ENCODE measurements around the gene SPDYE17. TPM values are rescaled to one million over a fixed set of nuclear protein-coding genes. Genes with fewer than 3 reads are reported as not detected.
"Not testable (repeated sequence)": the region's sequence is repeated elsewhere in the genome, so short reads cannot be mapped to it uniquely, and the experiment has no call there.

The SPDYE17 gene
- total RNA-seq, 1 experiment from 2014 or later, result not detected

DNA sequence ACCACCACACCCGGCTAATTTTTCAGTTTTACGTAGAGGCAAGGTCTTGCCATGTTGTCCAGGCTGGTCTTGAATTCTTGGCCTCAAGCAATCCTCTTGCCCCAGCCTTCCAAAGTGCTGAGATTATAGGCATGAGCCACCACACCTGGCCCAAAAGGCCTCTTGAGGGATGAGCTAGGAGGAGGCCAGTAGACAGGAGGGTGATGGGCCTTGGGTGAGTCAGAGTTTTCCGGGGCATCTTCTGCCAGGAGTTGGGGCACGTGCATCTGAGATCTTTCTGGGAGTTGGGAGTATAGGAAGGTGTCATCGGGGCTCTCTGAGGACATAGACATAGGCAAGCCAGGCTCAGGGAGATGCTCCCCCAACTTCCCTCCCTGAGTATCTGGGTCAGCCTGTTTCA, 48.8 kb downstream of the SPDYE17 start:
- H3K18ac ChIP-seq (ENCODE audit: insufficient read length, low read depth, low read length); H3K79me2 ChIP-seq (ENCODE audit: insufficient read depth, low read length); H2AK5ac ChIP-seq (ENCODE audit: insufficient read length, low read length); H3K9me3 Mint-ChIP-seq; H3K4ac ChIP-seq (ENCODE audit: low read depth, low read length); H4K91ac ChIP-seq (ENCODE audit: insufficient read length, low read depth, low read length); H3K9me3 ChIP-seq (ENCODE audit: control insufficient read depth, low read depth, low read length); H3K4me1 ChIP-seq (ENCODE audit: insufficient read depth, low read length); H3K4me2 ChIP-seq (ENCODE audit: insufficient read depth, insufficient read length, low read length); H2BK20ac ChIP-seq (ENCODE audit: low read depth, low read length, poor library complexity, severe bottlenecking); H4K5ac ChIP-seq (ENCODE audit: insufficient read length, low read depth, low read length); H3K79me1 ChIP-seq (ENCODE audit: insufficient read depth, low read depth, low read length, poor library complexity, severe bottlenecking); H3K27ac Mint-ChIP-seq; H3K14ac ChIP-seq (ENCODE audit: insufficient read depth, low read length); H3K56ac ChIP-seq (ENCODE audit: insufficient read length, low read depth, low read length); H2BK12ac ChIP-seq (ENCODE audit: insufficient read length, low read depth, low read length); H3K27me3 ChIP-seq (ENCODE audit: insufficient read depth, low read length); H2BK15ac ChIP-seq (ENCODE audit: low read depth, low read length); H3K9ac ChIP-seq (ENCODE audit: extremely low read depth, insufficient read length, low read length); H3K4me3 Mint-ChIP-seq; H2AFZ ChIP-seq (ENCODE audit: low read length); H3K27ac ChIP-seq (ENCODE audit: insufficient read length, low read depth, low read length); H3T11ph ChIP-seq (ENCODE audit: low read length); H3K27me3 Mint-ChIP-seq (ENCODE audit: low read depth); H3K23ac ChIP-seq (ENCODE audit: insufficient read length, low read depth, low read length); H4K8ac ChIP-seq (replicated peaks; ENCODE audit: insufficient read length, low read depth, low read length); H4K20me1 ChIP-seq (ENCODE audit: control insufficient read depth, insufficient read depth, insufficient read length); H2BK120ac ChIP-seq (ENCODE audit: low read depth, low read length, poor library complexity, severe bottlenecking); H2BK5ac ChIP-seq (ENCODE audit: insufficient read length, low read length); H3K4me1 Mint-ChIP-seq; DNase-seq; H3K23me2 ChIP-seq (ENCODE audit: insufficient read length, low read depth, low read length, poor library complexity, severe bottlenecking): not testable (repeated sequence)
- WGBS (ENCODE audit: extremely low coverage, insufficient read length, low lambda C conversion rate), result no CpG with 5 or more reads among the region's 5 CpGs
- peaks cover 6 to 22% (median 19%) of the 10 kb centered on the region in 3 experiments; a peak in 5 of 7 replicates for H3K36me3 Mint-ChIP-seq (ENCODE audit: insufficient read depth in 1 of 3, low read depth in 3 of 3)

DNA sequence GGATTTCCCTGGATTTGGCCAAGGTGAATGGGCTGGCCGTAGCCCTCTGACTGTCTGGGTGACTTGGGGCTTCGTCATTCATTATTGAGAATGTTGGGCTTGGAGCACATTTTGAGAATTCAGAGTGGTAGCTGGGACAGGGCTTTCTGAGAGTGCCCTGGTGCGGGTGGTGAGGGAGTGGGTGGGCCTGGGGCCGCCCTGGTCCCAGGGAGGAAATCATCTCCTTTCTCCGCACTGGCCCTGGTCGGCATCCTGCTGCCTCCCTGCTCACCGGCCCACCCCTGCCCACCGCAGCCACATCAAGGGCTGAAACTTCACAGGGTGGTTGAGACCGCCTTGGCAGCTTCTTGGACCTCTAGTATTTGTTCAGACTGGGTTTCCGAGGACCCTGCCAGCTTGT, 49.7 kb downstream of the SPDYE17 start:
- H3K23ac ChIP-seq (ENCODE audit: insufficient read length, low read depth, low read length); H3K18ac ChIP-seq (ENCODE audit: insufficient read length, low read depth, low read length); H2AK5ac ChIP-seq (ENCODE audit: insufficient read length, low read length); H3K4me1 ChIP-seq (ENCODE audit: insufficient read depth, low read length); H3K27me3 ChIP-seq (ENCODE audit: insufficient read depth, low read length); H3K79me2 ChIP-seq (ENCODE audit: insufficient read depth, low read length); H2AFZ ChIP-seq (ENCODE audit: low read length); H3K9me3 ChIP-seq (ENCODE audit: control insufficient read depth, low read depth, low read length); H3K4me2 ChIP-seq (ENCODE audit: insufficient read depth, insufficient read length, low read length); H3K9ac ChIP-seq (ENCODE audit: extremely low read depth, insufficient read length, low read length); H3K79me1 ChIP-seq (ENCODE audit: insufficient read depth, low read depth, low read length, poor library complexity, severe bottlenecking); H3K4me1 Mint-ChIP-seq; H3K27ac Mint-ChIP-seq; H3K56ac ChIP-seq (ENCODE audit: insufficient read length, low read depth, low read length); H3K23me2 ChIP-seq (ENCODE audit: insufficient read length, low read depth, low read length, poor library complexity, severe bottlenecking); H3K9me3 Mint-ChIP-seq; H3K27ac ChIP-seq (ENCODE audit: insufficient read length, low read depth, low read length); H3K4me3 Mint-ChIP-seq; H2BK5ac ChIP-seq (ENCODE audit: insufficient read length, low read length); H2BK20ac ChIP-seq (ENCODE audit: low read depth, low read length, poor library complexity, severe bottlenecking); H2BK15ac ChIP-seq (ENCODE audit: low read depth, low read length); H3K4ac ChIP-seq (ENCODE audit: low read depth, low read length); H3T11ph ChIP-seq (ENCODE audit: low read length); H4K5ac ChIP-seq (ENCODE audit: insufficient read length, low read depth, low read length); H3K27me3 Mint-ChIP-seq (ENCODE audit: low read depth); H2BK120ac ChIP-seq (ENCODE audit: low read depth, low read length, poor library complexity, severe bottlenecking); H4K20me1 ChIP-seq (ENCODE audit: control insufficient read depth, insufficient read depth, insufficient read length); DNase-seq; H4K8ac ChIP-seq (replicated peaks; ENCODE audit: insufficient read length, low read depth, low read length); H3K14ac ChIP-seq (ENCODE audit: insufficient read depth, low read length); H2BK12ac ChIP-seq (ENCODE audit: insufficient read length, low read depth, low read length); H4K91ac ChIP-seq (ENCODE audit: insufficient read length, low read depth, low read length): not testable (repeated sequence)
- WGBS (ENCODE audit: extremely low coverage, insufficient read length, low lambda C conversion rate), result no CpG with 5 or more reads among the region's 10 CpGs
- H3K36me3 Mint-ChIP-seq (ENCODE audit: insufficient read depth in 1 of 3, low read depth in 3 of 3), result peaks cover 6 to 22% (median 19%) of the 10 kb centered on the region in 3 experiments; a peak in 6 of 7 replicates

Measured in H9 (cell line).